HG03460 (cell line): ENCODE data around the gene PBX4.

Experiments
- ATAC-seq: cut with Tn5 transposase; IDR thresholded peaks from one replicate; pipeline ENCODE4 v1.9.1; 2021; ENCODE audit not compliant: unreplicated experiment

The PBX4 gene

DNA sequence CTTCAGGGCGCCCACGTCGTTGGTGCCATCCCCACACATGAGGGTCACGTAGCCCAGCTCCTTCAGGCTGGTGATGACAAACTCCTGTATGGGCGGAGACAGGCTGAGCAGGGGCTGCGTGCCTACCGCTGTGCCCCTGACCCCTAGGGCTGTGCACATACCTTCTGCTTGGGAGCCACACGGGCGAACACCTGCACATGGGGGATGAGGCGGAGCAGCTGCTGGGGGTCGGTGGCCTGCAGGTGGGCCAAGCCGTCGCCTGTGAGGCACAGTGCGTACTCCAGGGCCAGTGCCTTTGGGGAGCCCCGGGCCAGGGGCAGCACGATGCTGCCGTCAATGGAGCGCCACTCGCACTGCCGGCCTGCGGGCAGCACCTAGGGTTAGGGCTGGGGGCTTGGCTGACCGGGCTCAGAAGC lies 31.1 kb upstream of the PBX4 start:
- ATAC-seq: no peak

DNA sequence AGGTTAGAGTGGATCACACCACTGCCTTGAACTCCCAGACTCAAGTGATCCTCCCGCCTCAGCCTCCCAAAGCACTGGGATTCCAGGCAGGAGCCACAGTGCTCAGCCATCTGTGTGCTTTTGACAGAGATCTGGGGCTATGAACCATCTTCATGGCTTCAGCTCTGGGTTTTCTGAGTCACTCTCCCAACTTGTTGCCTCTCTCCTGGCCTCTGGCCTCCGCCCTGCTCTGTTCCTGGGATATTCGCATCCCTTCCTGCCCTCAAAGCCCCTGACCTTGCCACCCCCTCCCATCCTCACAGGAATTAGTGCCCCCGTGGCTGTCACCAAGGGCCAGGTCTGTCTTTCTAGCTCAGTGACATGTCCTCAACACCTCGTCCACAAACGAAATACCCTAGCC lies 30.7 kb upstream of the PBX4 start:
- no peak for ATAC-seq

DNA sequence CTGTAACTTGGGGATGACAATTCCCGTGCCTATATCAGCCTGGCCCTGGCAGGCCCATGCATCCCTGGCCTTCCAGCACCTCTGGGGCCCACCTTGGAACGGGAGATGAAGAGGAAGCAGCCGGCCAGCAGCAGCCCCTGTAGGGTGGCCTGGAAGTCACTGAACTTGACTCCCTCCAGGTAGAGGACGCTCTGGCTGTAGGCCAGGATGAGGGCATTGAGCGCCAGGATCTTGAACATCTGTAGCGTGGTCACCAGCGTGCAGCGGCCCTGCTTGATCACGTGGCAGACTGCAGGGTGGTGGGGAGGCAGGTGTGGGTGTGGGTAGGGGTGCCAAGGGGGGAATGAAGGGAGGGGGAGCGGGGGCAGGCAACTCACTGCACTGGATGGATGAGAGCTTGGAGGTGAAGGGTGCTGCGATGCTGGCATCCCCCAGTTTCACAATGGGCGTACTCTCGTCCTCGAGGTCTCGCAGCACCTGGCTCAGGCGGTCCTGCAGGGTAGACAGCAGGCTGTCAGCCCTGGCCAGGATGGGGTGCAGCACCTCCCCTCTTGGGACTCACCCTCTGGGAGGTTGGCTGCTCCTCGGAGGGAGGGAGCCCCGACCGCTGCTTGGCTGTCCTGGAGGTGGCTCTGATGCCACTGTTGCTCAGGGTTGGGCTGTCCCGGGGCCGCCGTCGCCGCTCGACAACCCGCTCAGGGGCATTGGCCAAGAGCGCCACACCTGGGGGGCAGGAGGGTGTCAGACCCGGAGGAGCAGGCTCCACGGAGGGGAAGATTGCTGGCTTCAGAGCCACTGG lies 28.7 kb upstream of the PBX4 start:
- no peak for ATAC-seq

DNA sequence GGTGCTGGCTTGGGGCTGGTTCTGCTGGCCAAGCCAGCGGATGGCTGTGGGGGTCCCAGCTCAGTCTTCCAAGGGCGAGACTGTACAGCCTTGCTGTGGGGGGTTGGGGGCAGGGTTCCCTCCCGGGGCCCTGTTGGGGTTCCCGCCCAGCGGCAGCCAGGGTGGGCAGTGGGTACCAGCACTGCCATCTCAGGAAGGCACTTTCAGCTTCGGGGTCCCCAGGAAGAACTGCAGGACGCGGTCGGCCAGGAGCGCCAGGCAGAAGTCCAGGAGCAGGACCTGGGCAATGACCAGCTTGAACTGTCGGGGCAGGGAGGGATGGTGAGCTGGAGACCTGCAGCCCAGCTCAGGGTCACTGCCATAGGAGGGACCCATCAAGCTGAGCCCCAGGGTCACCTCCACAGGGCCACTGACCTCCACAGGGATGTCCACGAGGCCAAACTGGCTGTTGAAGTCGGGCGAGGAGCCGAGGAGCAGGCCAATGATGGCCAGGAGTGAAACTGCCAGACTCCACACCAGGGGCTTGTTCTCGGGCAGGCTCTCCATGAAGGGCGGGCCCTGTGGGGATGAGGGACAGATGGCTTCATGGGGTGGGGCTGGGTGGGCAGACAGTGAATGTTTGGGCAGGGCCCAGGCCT lies 26.9 kb upstream of the PBX4 start:
- ATAC-seq: no peak

DNA sequence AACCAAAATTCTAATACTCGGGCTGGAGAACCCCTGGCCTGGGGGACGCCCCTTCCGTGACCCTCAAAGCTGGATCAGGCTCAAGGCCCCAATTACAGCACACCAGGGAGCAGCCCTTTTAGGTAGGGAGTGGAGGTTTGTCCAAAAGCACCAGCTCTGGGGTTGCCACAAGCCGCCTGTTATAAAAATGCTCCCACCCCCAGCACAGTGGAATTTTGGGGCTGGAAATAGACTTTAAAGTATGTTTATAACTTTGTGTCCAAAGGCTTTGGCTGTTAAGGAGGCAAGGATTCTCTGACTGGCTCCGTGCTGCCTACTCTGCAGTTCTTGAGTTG lies 25.5 kb upstream of the PBX4 start:
- no peak for ATAC-seq

DNA sequence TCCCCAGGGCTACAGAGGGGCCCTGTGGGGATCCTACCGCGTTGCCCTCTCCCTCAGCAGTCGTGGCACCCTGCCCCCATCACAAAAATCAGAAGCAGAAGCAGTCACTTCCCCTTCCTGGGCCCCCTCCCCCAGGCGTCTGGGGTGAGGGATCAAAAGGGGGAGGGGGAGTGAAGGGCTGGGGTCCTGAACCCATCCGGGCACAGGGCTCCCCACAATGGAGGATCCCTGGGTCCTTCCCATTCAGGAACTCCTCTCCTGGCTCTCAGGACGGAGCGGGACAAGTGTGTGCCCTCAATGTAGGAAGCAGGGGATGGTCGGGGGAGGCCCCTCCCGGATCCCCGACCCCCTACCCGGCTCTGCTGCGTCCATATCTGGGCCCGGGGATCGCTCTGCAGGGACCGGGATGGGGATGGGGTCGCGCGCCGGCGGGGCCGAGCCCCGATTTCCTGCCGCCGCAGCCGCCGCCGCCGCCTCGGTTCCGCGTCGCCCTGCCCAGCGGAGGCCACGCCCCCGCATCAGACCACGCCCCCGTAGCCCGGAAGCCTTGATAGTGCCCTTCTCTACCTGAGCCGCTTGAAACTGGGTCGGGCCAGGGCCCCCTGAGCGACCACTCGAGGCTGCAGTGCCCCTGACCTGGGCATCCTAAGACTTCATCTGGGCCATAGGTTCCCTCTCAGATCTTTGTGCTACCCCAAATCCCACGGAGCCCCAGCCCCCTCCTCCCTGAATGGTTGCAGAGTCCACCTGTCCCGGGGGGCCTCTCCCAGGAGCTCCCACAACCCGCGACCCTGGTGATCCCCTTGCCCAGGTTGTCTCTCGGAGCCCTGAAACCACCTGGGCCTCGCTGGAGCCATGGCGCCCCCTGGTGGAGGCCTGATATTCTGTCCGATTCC lies 24.9 kb upstream of the PBX4 start, which contains the start of gene GMIP:
Gene GMIP, minus strand, starts transcription at position 500 of the 896 bp plus-strand sequence. Its CDS starts 128 bp downstream, at position 372.
- ATAC-seq: peak; percentile 72

DNA sequence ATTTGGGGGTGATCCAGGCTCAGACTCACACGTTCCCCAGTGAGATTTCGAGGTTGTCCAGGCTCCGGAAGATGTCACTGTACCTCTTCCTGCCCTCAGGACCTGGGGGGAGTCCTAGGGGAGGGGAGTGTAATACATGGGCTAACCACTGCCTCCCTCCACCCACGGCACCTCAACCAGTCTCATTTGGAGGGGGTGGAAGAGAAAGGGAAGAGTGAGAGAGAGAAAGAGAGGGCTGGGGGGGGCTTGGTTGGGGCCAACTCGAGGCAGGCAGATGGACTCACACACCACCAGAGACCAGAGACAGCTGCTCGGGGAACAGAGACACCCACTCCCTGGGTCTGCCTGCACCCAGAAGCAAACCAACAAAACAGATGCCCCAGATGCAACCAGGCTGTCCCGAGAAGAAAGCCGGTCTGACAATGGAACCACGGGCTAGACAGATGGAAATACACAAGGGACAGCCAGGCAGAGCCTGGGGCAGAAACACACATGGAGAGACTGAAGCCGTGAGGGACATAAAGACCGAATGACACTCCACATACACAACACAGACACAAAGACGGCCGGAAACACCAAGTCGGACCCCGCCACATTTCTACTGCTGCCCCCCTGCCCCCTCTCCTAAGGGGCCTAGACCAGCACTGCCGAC lies 24.1 kb upstream of the PBX4 start:
- ATAC-seq: no peak

DNA sequence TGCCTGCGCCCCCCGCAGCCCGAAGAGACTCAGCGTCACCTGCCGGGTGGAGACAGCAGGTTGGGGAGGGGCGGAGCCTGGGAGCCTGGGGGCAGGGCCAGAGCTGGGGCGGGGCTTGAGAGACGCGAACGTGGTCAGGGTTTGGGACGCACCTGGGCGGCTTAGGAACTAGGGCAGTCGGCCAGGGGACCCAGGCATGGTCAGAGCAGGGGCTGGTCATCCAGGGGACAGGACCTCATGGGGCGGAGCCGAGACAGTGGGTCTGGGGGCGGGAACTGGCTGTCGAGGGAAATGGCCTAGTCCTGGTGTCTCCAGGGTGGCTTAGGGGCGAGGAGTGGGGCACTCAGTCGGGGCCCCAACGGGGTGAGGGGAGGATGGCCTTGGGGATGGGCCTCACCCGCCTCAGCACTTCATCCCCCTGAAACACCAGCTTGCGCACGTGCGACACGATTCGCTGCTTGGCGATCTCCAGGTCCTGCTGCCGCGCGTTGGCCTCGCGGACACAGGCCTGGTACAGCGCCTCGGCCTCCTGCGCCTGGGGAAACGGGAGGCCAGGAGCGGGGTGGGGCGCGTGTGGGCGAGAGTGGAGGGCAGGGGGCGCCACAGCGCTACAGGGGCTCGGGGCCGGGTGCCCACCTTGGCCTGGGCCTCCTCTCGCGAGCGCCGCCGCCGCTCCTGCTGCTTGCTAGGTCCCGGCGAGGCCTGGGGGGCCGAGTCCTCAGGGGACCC lies 19.2 kb upstream of the PBX4 start:
- ATAC-seq: no peak

DNA sequence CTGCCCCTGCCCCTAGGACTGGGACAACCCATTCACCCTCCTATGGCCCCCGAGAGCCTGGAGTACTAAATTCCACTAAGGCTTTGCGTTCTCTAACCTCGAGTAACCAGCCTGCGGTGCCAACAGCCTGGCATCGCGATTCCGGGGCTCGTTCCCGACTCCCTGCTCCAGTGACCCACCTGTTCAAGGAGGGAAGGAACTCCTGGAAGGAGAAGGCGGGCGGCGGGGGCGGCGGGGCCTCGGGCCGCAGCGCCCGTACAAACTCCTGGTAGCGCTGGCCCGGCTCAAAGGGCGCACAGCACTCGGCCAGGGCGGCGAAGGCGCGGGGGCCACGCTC lies 18.7 kb upstream of the PBX4 start:
- no peak for ATAC-seq

DNA sequence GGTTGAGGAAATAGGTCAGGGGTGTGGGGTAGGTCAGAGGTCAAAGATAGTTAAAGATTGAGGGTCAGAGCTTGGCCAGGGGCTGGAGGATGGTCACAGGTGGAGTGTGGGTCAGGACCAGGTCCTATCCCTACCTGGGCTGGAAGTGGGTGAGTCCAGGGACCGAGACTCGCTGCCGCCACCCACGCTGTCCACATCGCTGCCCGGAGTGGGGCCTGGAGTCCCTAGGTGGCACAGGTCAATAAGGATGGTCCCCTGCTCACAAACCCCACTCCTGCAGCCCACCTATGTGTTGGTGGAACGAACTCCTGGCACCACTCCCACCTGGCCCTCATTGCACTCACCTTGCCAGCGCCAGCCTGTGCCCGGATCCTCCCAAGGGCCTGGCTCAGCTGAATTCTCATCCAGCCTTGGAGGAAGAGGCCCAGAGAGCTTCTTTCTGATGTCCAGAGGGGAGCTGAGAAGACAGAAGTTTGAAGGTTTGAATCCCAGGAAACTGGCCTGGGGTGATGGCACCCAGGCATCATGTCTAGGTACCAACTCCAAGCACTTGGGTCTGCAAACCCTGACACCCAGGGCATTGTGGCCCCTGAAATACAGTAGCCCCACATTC lies 18.2 kb upstream of the PBX4 start:
- ATAC-seq: no peak

DNA sequence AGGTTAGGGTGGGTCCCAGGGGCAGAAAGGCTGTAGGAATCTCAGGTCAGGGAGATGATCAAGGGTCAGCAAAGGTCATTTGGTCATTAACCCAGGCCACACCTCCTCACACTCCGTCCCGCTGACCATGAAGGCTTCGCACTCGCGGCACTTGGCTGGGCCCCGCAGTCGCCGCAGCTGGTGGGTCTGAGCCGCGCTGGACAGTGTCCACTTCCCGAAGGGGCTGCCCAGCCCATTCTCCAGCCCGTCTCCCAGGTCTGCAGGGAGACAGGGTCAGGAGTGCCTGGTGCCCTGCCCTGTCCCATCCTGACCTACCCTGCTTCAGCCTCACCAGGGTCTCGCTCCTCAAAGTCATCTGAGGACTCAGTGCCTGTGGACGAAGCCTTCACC lies 16.8 kb upstream of the PBX4 start:
- no peak for ATAC-seq

DNA sequence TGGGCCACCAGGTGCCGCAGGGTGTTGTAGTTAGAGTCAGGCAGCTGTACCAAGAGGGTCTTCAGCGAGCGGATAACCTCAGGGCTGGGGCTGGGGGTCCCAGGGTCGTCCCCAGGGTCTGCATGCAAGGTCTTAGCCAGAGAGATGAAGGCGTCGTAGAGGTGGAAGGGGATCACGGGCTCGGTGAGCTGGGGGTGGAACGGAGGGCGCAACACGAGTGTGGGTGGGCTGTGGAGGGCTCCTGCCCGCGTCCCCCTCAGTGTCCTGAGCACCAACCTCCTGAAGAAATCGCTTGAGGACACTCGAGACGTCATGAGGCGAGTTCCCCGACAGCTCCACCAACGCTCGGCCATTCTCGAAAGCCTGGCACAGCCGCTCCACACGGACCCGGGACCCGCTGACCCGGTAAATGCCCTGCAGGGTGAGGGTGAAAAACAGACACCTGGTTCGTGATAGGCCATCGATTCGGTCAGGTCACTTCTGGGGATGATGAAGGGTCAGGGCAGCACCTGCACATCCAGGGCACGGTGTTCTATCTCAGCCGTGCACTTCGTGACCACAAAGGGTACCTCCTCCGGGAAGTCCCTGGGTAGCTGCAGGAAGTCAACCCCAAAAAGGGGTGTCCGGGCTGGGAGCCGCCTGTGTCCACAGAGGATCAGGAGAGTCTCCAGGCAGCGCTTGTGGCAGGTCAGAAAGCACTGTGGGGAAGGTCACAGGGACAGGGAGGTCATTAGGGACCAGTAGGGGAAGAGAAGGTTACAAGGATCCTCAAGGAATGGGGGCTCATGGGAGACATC lies 16.2 kb upstream of the PBX4 start:
- no peak for ATAC-seq

DNA sequence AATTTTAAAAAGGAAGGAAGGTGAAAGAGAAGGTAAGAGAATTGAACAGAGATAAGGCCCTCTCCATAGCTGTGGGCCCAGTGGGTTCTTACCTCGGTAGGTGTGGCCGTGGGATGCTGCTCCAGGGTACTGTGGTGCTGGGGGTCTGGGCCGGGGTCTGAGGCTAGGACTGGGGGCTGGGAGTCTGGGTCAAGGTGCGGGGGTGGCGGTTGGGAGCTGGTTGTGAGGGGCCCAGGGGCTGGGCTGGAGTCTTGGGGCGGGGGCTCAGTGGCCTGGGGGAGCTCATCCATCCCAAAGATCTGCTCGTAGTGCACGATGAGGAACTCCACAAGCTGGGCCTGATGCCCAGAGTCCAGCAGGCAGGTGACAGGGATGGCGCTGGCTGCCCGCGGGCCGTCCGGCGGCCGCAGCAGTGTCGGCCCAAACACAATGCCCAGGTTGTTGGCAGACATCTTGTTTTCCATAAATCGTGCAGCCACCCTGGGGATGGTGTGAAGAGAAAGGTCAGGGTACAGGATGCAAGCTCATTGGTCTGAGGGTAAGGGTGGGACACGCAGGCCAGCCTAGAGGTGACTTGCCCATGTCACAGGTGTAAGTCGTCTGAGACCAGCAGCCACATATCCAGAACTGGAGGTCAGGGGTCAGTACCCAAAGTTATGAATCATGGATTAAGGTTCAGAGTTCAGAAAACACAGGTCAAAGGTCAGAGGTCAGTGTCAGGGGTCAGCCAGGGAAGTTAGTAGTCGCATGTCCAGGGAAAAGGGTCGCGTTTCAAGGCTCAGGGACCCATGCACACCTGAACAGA lies 15.4 kb upstream of the PBX4 start:
- ATAC-seq: no peak

DNA sequence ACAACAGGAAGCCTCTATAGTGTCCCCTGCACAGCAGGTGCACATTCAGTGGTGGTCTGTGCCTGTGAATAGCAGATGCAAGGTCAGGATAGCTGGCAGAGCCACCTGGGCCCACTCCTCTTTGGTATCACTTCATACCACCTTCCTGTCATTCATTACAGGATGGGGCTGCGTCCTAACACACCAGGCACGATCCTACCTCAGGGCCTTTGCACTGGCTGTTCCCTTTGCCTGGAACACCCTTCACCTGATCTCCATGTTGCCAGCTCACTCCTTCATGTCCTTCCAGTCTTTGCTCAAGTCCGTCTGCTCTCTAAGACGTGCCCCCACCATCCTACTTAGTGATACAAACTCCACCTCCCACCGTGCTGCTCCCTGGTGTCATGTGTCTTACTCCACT lies 14.2 kb upstream of the PBX4 start:
- ATAC-seq: no peak

DNA sequence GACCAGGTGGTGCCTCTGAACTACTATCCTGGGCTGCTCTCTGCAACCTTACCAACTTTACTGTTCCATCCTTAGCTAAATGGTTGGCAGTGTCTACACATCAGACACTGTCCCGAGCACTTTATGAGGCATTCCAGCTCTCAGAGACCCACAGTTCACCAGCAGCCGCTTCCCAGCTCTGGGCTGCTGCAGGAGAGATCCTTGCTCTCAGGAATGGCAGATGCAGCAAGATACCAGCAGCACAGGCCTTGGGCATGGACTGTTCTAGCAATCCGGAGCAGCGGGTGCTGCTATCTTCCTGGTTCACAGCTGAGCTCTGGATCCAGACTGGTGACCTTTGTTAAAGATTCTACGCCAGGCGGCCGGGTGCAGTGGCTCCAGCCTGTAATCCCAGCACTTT lies 12.9 kb upstream of the PBX4 start:
- ATAC-seq: no peak

DNA sequence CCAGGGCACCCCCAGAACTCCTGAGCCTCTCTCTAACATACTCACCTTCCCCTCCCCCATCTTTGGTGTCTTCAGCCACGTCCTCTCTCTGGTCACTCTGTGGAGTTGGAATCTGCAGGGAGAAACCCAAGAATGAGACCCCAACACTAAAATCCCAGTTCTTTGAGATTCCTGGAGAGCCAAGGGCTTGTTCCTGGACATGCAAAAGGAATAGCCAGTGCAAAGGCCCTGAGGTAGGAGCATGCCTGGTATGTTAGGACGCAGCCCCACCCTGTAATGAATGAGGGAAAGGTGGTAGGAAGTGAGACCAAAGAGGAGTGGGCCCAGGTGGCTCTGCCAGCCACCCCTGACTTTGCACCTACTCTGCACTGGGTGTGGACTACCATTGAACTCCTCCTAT lies 11.9 kb upstream of the PBX4 start:
- no peak for ATAC-seq

DNA sequence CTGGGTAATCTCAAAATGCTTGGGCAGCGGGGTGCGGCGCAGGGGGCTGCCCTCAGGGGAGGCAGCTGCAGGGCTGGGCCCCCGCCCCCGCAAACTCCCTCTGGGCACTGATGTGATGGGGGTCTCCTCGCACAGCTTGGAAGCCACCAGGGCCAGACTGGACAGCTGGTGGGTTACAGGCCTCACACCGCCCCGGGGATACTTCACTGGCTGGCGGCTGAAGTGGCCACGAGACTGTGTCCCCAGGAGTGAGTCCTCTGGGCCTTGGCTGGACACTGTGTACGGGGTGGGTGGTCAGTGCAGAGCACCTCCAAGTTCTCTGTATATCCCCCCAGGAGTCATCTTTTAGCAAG lies 11.6 kb upstream of the PBX4 start:
- ATAC-seq: no peak

DNA sequence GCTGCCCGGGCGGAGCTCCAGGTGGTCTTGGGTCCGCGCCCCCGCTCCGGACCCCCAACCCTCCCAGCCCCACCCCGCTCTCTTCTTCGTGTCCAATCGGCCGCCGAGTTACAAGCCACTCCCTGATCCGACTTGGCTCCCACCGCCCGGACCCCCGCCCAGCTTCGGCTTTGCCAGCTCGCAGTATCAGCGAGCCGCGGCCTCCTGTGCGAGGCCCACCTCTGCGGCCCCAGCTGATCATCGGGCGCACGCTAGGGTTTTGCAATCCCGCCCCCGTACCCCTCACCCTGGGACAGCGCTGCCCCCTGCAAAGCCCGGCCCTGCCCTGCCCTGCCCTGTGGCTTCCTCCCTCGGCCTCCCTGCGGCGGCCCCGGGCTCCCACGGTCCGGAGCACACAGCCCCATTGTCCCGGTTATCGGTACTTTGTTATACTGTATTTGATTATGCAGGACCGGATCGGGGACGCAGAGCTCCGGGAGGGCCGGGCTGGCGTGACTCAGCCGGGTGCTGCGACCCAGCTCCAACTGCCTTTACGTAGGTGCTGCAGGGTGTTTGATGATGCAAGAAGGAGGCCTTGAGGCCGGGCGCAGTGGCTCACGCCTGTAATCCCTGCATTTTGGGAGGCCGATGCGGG lies 10.1 kb upstream of the PBX4 start:
- no peak for ATAC-seq
